GM12864 (cell line): ENCODE measurements around the gene SAMD14.

Source experiments
- DNase-seq: peaks from one replicate; pipeline ENCODE4 v3.0.0-alpha.2; 2011; ENCODE audit warnings: low read depth
- H3K4me3 ChIP-seq: 2 replicates; pipeline ENCODE4 v1.5.1; 2011; ENCODE audit warnings: mild to moderate bottlenecking, low read depth, low read length, control low read depth
- TF ChIP-seq, protein P1 (sequence below): IDR thresholded peaks from 2 replicates; pipeline ENCODE4 v1.5.1; 2011; ENCODE audit warnings: low read depth, mild to moderate bottlenecking, moderate library complexity, low read length, control low read depth, inconsistent platforms; ENCODE audit errors: missing control alignments

SAMD14 gene

DNA sequence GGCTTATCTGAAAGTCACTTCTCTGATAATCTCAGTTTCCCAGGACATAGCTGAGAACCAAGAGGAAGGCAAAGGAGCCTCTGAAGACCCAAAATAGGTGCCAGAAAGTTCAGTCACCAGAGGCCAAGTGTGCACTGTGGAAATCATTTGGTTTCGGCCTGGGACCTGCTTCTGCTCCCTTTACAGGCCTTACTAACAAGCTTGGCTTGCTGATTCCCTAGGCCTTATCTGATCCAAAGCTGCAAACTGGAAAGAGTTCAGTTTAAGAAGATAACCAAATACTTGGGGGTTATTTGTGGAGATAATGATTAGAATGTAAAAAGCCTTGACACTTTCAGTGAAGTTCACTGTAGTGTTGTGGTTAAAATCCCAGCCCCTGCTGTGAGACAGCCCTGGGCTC is 57.0 kb downstream of the SAMD14 start:
- no peak overlapping the region for H3K4me3 ChIP-seq
- TF ChIP-seq, protein P1, sequence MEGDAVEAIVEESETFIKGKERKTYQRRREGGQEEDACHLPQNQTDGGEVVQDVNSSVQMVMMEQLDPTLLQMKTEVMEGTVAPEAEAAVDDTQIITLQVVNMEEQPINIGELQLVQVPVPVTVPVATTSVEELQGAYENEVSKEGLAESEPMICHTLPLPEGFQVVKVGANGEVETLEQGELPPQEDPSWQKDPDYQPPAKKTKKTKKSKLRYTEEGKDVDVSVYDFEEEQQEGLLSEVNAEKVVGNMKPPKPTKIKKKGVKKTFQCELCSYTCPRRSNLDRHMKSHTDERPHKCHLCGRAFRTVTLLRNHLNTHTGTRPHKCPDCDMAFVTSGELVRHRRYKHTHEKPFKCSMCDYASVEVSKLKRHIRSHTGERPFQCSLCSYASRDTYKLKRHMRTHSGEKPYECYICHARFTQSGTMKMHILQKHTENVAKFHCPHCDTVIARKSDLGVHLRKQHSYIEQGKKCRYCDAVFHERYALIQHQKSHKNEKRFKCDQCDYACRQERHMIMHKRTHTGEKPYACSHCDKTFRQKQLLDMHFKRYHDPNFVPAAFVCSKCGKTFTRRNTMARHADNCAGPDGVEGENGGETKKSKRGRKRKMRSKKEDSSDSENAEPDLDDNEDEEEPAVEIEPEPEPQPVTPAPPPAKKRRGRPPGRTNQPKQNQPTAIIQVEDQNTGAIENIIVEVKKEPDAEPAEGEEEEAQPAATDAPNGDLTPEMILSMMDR: no peak
- DNase-seq: no peak

DNA sequence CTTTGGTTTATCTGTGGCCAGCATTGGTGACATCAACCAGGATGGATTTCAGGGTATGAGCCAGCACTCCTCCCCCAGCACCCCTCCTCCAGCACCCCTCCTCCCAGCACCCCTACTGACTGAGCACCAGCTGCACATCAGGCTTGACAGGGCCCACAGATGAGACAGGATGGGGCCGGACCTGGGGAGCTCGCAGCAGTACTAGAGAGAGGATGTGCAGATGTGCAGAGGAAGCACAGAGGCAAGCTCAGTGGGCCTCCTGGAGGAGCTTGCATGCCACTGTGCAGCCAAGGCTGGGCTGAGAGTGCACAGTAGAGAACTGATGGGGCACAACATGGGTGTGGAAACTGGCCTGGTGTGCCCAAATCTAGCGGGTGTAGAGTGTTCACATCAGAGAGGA is 57.8 kb downstream of the SAMD14 start:
- no peak overlapping the region for H3K4me3 ChIP-seq
- no peak for DNase-seq
- TF ChIP-seq, protein P1: no peak

DNA sequence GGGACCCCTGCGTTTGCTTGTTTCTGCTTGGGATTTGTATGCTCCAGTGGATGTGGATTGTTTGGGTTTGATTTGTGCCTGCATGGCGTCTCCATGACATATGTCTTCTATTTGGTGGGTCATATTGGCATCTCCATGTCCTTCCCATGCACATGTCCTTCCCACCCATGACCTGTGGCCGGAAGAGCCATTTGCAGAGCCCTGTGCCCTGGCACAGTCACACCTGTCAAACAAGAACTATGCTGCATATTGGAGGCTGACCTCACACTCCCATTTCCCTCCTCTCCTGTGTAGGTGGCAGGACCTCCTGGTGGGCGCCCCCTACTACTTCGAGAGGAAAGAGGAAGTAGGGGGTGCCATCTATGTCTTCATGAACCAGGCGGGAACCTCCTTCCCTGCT is 58.3 kb downstream of the SAMD14 start:
- H3K4me3 ChIP-seq: no peak overlapping the region
- TF ChIP-seq, protein P1: no peak
- no peak for DNase-seq

GRCh38 chr17:50070908-50071680 is 58.9 kb downstream of the SAMD14 start:
- H3K4me3 ChIP-seq: no peak overlapping the region
- TF ChIP-seq, protein P1: no peak
- no peak for DNase-seq

- TF ChIP-seq, protein P1: no peak
- H3K4me3 ChIP-seq: no peak overlapping the region
- no peak for DNase-seq
These were observed 62.0 kb downstream of the SAMD14 start for GRCh38 chr17:50067996-50068395.

DNA sequence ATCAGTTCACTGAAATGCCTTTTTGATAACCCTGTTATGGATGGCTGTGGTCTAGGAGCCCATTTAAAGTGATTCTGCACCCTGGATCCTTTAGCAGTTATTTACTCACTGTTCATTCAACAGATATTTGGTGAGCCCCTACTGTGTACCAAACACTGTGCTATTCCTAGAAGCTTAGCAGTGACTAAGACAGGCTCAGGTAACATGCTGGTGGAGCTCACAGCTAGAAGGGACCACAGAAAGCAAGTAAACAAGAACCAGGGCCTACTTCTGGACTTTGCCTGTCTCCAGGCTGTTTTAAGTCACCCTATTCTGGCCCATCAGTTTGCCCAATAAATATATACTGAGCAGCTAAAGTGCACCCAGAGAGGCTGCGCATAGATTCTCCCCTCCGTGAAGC is 63.0 kb downstream of the SAMD14 start:
- DNase-seq: no peak
- H3K4me3 ChIP-seq: no peak overlapping the region
- TF ChIP-seq, protein P1: no peak

- no peak overlapping the region for H3K4me3 ChIP-seq
- TF ChIP-seq, protein P1: no peak
- no peak for DNase-seq
These were observed 64.9 kb downstream of the SAMD14 start for GRCh38 chr17:50065056-50065455.
